SK-N-MC (cell line): ENCODE results near the gene HMCES.

Experiments used
- DNase-seq: peaks from one replicate; pipeline ENCODE4 v3.0.0-alpha.2; 2011; ENCODE audit warnings: low read depth, low spot score
- H3K27ac ChIP-seq: fragments of 200-600 bp; sonication (generic); 2 replicates; pipeline ENCODE4 v1.5.1; 2016; ENCODE audit warnings: mixed run types
- H3K36me3 ChIP-seq: fragments of 200-600 bp; sonication (generic); 2 replicates; pipeline ENCODE4 v1.6.1; 2017; ENCODE audit warnings: antibody characterized with exemption, low read length, mixed read lengths; ENCODE audit not compliant: insufficient read depth
- H3K4me3 ChIP-seq: fragments of 200-600 bp; sonication (generic); 2 replicates; pipeline ENCODE4 v1.5.1; 2016
- H3K9ac ChIP-seq: fragments of 200-600 bp; sonication (generic); 2 replicates; pipeline ENCODE4 v1.8.0; 2017; ENCODE audit warnings: mixed run types, mixed read lengths; ENCODE audit not compliant: insufficient read length
- H3K9me3 ChIP-seq: fragments of 200-600 bp; sonication (generic); 2 replicates; pipeline ENCODE4 v1.6.1; 2017; ENCODE audit warnings: low read depth, mild to moderate bottlenecking, antibody characterized with exemption, low read length, moderate library complexity, mixed read lengths
- EZH2 ChIP-seq: fragments of 200-600 bp; sonication (generic); IDR thresholded peaks from one replicate; pipeline ENCODE4 v1.6.1; 2017; ENCODE audit warnings: antibody characterized with exemption
- FOXP2 ChIP-seq: optimal IDR thresholded peaks from 2 replicates; pipeline ENCODE3; 2011; ENCODE audit warnings: mild to moderate bottlenecking, moderate library complexity; ENCODE audit not compliant: insufficient read depth; ENCODE audit errors: extremely low read length, control extremely low read depth
- POLR2AphosphoS5 ChIP-seq: IDR thresholded peaks from 2 replicates; pipeline ENCODE4 v1.6.1; 2012; ENCODE audit warnings: mild to moderate bottlenecking, low read depth, low read length, borderline replicate concordance

Gene HMCES

GRCh38 chr3:129352650-129353588 is 74.2 kb downstream of the HMCES start:
- Histone ChIP-seq H3K9me3 (no peaks in the 10 kb centered on the region), H3K9ac (no peak overlapping the region), H3K27ac (no peak overlapping the region), H3K4me3 (no peak overlapping the region), H3K36me3 (no peaks in the 10 kb centered on the region)
- no peak for DNase-seq
- TF ChIP-seq POLR2AphosphoS5 (no peak), EZH2 (no peak), FOXP2 (no peak)

- no peaks in the 10 kb centered on the region for H3K36me3 ChIP-seq
- TF ChIP-seq POLR2AphosphoS5: no peak
- no peak for TF ChIP-seq EZH2
- no peak for TF ChIP-seq FOXP2
- no peaks in the 10 kb centered on the region for H3K9me3 ChIP-seq
- no peak overlapping the region for H3K4me3 ChIP-seq
- no peak overlapping the region for H3K9ac ChIP-seq
- no peak for DNase-seq
- no peak overlapping the region for H3K27ac ChIP-seq
Observed at GRCh38 chr3:129353589-129353941, 74.9 kb downstream of the HMCES start.
